HL-60 (cell line): Measurements from ENCODE around the gene TP73.

Source experiments
- DNase-seq, 2 experiments: peaks; one replicate each; pipeline ENCODE4 v3.0.0-alpha.2; 2010 to 2020; ENCODE audit warnings: low read depth in 1 of 2, low spot score in 1 of 2
- H3K27ac ChIP-seq: fragments of 250-450 bp; sonication (Bioruptor Pico); replicated peaks from 2 replicates; pipeline ENCODE4 v1.5.1; 2020; ENCODE audit warnings: mild to moderate bottlenecking, moderate library complexity
- H3K27me3 ChIP-seq: fragments of 250-450 bp; sonication (Bioruptor Pico); 2 replicates; pipeline ENCODE4 v1.5.1; 2021; ENCODE audit warnings: mild to moderate bottlenecking, moderate library complexity; ENCODE audit not compliant: insufficient read depth, poor library complexity, severe bottlenecking
- H3K4me3 ChIP-seq: replicated peaks from 2 replicates; pipeline ENCODE4 v1.5.1; 2011; ENCODE audit warnings: mild to moderate bottlenecking, control low read depth, low read length; ENCODE audit not compliant: insufficient read depth
- CTCF ChIP-seq: IDR thresholded peaks from one replicate; pipeline ENCODE4 v1.5.1; 2011; ENCODE audit warnings: low read length, control low read depth, inconsistent platforms; ENCODE audit not compliant: insufficient read depth
- GABPA ChIP-seq: IDR thresholded peaks from 2 replicates; pipeline ENCODE4 v1.6.1; 2012; ENCODE audit warnings: low read depth
- POLR2AphosphoS5 ChIP-seq: IDR thresholded peaks from 2 replicates; pipeline ENCODE4 v1.6.1; 2012; ENCODE audit warnings: low read depth
- REST ChIP-seq: IDR thresholded peaks from 2 replicates; pipeline ENCODE4 v1.6.1; 2012; ENCODE audit warnings: low read depth; ENCODE audit not compliant: insufficient replicate concordance
- SPI1 ChIP-seq: IDR thresholded peaks from 2 replicates; pipeline ENCODE4 v1.6.1; 2012; ENCODE audit warnings: low read depth, mild to moderate bottlenecking, borderline replicate concordance

TP73 gene

GRCh38 chr1:3687504-3687903 is 35.2 kb downstream of the TP73 start:
- H3K27me3 ChIP-seq: peaks cover 9% of the 10 kb centered on the region
- H3K27ac ChIP-seq: no peak overlapping the region
- no peak overlapping the region for H3K4me3 ChIP-seq
- DNase-seq: no peak
- TF ChIP-seq REST (no peak), SPI1 (no peak), POLR2AphosphoS5 (no peak), CTCF (no peak), GABPA (no peak)

GRCh38 chr1:3688356-3689137 is 36.2 kb downstream of the TP73 start:
- no peak for DNase-seq
- no peak overlapping the region for H3K27ac ChIP-seq
- TF ChIP-seq REST: no peak
- TF ChIP-seq SPI1: no peak
- no peak for TF ChIP-seq POLR2AphosphoS5
- no peak for TF ChIP-seq GABPA
- TF ChIP-seq CTCF: no peak

GRCh38 chr1:3689138-3689750 is 36.9 kb downstream of the TP73 start:
- Histone ChIP-seq H3K27ac (no peak overlapping the region), H3K4me3 (no peak overlapping the region), H3K27me3 (peaks cover 9% of the 10 kb centered on the region)
- no peak for DNase-seq
- TF ChIP-seq SPI1 (no peak), REST (no peak), CTCF (no peak), POLR2AphosphoS5 (no peak), GABPA (no peak)

More at GRCh38 chr1:3688356-3689137, 36.2 kb downstream of the TP73 start:
- peaks cover 9% of the 10 kb centered on the region for H3K27me3 ChIP-seq
- no peak overlapping the region for H3K4me3 ChIP-seq
